ENCODE results near the gene LYRM1.

Gene LYRM1

GRCh38 chr16:20894388-20894787 lies 6.2 kb upstream of the LYRM1 start:
- H3K4me1 ChIP-seq (ENCODE audit: control insufficient read depth, low read depth, low read length): peaks cover 11% of the 10 kb centered on the region
- H3K9ac ChIP-seq (ENCODE audit: low read length): no peak overlapping the region
- H3K4me3 ChIP-seq (ENCODE audit: low read length): no peak overlapping the region
- peaks cover 5% of the 10 kb centered on the region for H3K36me3 ChIP-seq (ENCODE audit: control insufficient read depth, low read depth, low read length)
- no peak overlapping the region for H3K27ac ChIP-seq (ENCODE audit: low read length)
- H3K27me3 ChIP-seq (ENCODE audit: control insufficient read depth, insufficient read depth, low read length): no peaks in the 10 kb centered on the region
- no peaks in the 10 kb centered on the region for H3K9me3 ChIP-seq (ENCODE audit: control insufficient read depth, low read depth, low read length)

DNA sequence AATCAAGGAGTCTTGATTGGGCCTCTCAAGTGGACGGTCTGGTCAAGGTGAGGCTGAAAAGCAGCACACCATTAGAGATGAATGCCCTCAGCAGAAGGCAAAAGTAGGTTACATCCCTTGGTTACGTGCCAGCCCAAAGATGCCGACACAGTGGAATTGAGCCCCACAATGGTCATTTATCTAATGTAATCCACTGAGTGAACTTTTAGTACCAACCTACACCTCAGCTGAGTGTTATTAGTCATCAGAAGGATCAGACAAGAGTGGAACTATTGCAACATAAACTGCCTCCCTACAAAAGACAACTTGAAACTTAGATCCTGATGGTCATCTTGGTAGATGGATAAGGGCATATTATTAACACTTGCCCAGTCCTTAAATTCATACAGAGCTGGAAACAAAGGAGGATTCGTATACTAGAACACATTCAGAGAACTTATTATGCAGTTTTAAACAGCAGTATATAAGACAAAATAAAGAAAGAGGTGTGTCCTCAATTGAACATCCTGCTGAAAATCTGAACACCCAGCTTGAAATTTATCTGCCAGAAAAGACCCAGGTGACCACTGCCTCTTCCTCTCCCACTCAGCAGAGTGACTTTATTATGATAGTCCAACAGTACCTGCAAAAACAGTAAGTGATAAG lies 3.2 kb upstream of the LYRM1 start:
- Histone ChIP-seq H3K27me3 (ENCODE audit: control insufficient read depth, insufficient read depth, low read length) (no peaks in the 10 kb centered on the region), H3K4me1 (ENCODE audit: control insufficient read depth, low read depth, low read length) (peaks cover 6% of the 10 kb centered on the region), H3K4me3 (ENCODE audit: low read length) (no peak overlapping the region), H3K9me3 (ENCODE audit: control insufficient read depth, low read depth, low read length) (no peaks in the 10 kb centered on the region), H3K36me3 (ENCODE audit: control insufficient read depth, low read depth, low read length) (peaks cover 5% of the 10 kb centered on the region), H3K27ac (ENCODE audit: low read length) (no peak overlapping the region), H3K9ac (ENCODE audit: low read length) (no peak overlapping the region)

GRCh38 chr16:20897922-20898321 lies 2.6 kb upstream of the LYRM1 start:
- Histone ChIP-seq H3K4me1 (ENCODE audit: control insufficient read depth, low read depth, low read length) (peaks cover 7% of the 10 kb centered on the region), H3K27me3 (ENCODE audit: control insufficient read depth, insufficient read depth, low read length) (no peaks in the 10 kb centered on the region), H3K27ac (ENCODE audit: low read length) (no peak overlapping the region), H3K9ac (ENCODE audit: low read length) (no peak overlapping the region), H3K4me3 (ENCODE audit: low read length) (no peak overlapping the region), H3K9me3 (ENCODE audit: control insufficient read depth, low read depth, low read length) (no peaks in the 10 kb centered on the region), H3K36me3 (ENCODE audit: control insufficient read depth, low read depth, low read length) (peaks cover 5% of the 10 kb centered on the region)

DNA sequence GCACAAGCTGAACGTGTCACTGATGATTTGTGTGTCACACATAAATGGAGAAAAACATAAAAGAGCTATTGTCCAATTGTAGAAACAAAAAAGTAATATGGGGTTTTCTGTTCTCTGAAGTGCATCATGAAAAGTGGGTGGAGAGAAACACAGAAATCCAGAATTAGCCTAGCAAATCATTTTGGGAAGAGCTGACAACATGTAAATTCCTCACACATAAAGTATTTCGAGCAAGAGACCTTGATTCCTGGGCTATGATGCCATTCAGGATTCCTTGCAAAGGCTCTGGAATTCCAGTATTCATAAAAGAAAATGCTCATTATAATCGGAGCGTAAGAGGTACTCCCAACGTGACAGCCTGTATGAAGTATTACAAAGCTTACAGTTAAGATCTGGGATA lies 1.5 kb upstream of the LYRM1 start:
- Histone ChIP-seq H3K27me3 (ENCODE audit: control insufficient read depth, insufficient read depth, low read length) (no peaks in the 10 kb centered on the region), H3K27ac (ENCODE audit: low read length) (no peak overlapping the region), H3K9me3 (ENCODE audit: control insufficient read depth, low read depth, low read length) (no peaks in the 10 kb centered on the region), H3K4me3 (ENCODE audit: low read length) (peak overlapping the region; percentile 91), H3K36me3 (ENCODE audit: control insufficient read depth, low read depth, low read length) (peaks cover 5% of the 10 kb centered on the region), H3K9ac (ENCODE audit: low read length) (peak overlapping the region; percentile 66), H3K4me1 (ENCODE audit: control insufficient read depth, low read depth, low read length) (peaks cover 7% of the 10 kb centered on the region)

- Histone ChIP-seq H3K4me3 (ENCODE audit: low read length) (peak overlapping the region; percentile 91), H3K27me3 (ENCODE audit: control insufficient read depth, insufficient read depth, low read length) (no peaks in the 10 kb centered on the region), H3K27ac (ENCODE audit: low read length) (no peak overlapping the region), H3K9ac (ENCODE audit: low read length) (peak overlapping the region; percentile 66), H3K36me3 (ENCODE audit: control insufficient read depth, low read depth, low read length) (peaks cover 5% of the 10 kb centered on the region), H3K9me3 (ENCODE audit: control insufficient read depth, low read depth, low read length) (no peaks in the 10 kb centered on the region), H3K4me1 (ENCODE audit: control insufficient read depth, low read depth, low read length) (peaks cover 7% of the 10 kb centered on the region)
Measured at GRCh38 chr16:20899477-20900298, 883 bp upstream of the LYRM1 start.

DNA sequence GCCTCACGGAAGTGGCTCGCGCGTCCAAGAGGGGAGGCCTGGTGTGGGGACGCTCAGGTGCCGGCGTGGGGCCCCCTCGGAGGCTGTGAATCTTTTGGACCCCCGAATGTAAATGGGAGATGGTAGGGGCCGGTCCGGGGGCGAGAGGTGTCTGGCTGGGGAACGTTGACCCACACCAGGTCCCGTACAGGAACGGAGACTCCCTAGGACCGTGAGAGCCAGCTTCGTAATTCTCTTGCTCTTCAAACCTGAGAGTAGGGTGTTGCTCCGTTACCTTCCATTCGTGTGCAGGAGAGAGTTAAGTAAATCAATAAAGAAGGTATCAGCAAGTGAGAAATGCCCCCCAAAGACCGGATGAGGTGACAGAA lies 481 bp downstream of the LYRM1 start:
- Histone ChIP-seq H3K4me1 (ENCODE audit: control insufficient read depth, low read depth, low read length) (peaks cover 7% of the 10 kb centered on the region), H3K9me3 (ENCODE audit: control insufficient read depth, low read depth, low read length) (no peaks in the 10 kb centered on the region), H3K36me3 (ENCODE audit: control insufficient read depth, low read depth, low read length) (no peaks in the 10 kb centered on the region), H3K4me3 (ENCODE audit: low read length) (peak overlapping the region; percentile 91), H3K27ac (ENCODE audit: low read length) (peak overlapping the region; percentile 99), H3K27me3 (ENCODE audit: control insufficient read depth, insufficient read depth, low read length) (no peaks in the 10 kb centered on the region), H3K9ac (ENCODE audit: low read length) (peak overlapping the region; percentile 97)

GRCh38 chr16:20901436-20902112 lies 1.0 kb downstream of the LYRM1 start:
- H3K4me1 ChIP-seq (ENCODE audit: control insufficient read depth, low read depth, low read length): peaks cover 7% of the 10 kb centered on the region
- H3K36me3 ChIP-seq (ENCODE audit: control insufficient read depth, low read depth, low read length): no peaks in the 10 kb centered on the region
- peak overlapping the region; percentile 97 for H3K9ac ChIP-seq (ENCODE audit: low read length)
- peak overlapping the region; percentile 99 for H3K27ac ChIP-seq (ENCODE audit: low read length)
- peak overlapping the region; percentile 91 for H3K4me3 ChIP-seq (ENCODE audit: low read length)
- H3K27me3 ChIP-seq (ENCODE audit: control insufficient read depth, insufficient read depth, low read length): no peaks in the 10 kb centered on the region
- H3K9me3 ChIP-seq (ENCODE audit: control insufficient read depth, low read depth, low read length): no peaks in the 10 kb centered on the region

DNA sequence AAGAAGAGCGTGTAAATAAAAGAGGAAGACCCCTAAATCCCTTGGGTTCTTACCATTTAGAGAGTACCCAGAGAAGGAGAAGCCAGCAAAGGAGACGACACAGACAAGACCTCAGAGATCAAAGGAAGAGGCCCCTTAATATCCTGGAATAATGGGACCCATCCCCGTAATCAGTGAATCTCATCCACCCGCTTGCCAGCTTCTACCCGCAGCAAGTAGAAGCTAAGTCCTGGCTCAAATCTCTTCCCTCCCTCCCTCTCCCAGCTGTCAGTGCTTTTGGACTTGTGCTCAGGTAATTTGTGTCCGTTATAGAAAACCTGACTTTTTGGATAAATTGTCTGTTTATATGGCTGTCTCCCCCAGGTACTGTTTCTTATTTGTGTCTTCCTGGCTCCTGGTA lies 1.9 kb downstream of the LYRM1 start:
- H3K36me3 ChIP-seq (ENCODE audit: control insufficient read depth, low read depth, low read length): no peaks in the 10 kb centered on the region
- no peaks in the 10 kb centered on the region for H3K9me3 ChIP-seq (ENCODE audit: control insufficient read depth, low read depth, low read length)
- no peak overlapping the region for H3K27ac ChIP-seq (ENCODE audit: low read length)
- no peaks in the 10 kb centered on the region for H3K27me3 ChIP-seq (ENCODE audit: control insufficient read depth, insufficient read depth, low read length)
- H3K4me3 ChIP-seq (ENCODE audit: low read length): peak overlapping the region; percentile 91
- peaks cover 7% of the 10 kb centered on the region for H3K4me1 ChIP-seq (ENCODE audit: control insufficient read depth, low read depth, low read length)
- peak overlapping the region; percentile 97 for H3K9ac ChIP-seq (ENCODE audit: low read length)

DNA sequence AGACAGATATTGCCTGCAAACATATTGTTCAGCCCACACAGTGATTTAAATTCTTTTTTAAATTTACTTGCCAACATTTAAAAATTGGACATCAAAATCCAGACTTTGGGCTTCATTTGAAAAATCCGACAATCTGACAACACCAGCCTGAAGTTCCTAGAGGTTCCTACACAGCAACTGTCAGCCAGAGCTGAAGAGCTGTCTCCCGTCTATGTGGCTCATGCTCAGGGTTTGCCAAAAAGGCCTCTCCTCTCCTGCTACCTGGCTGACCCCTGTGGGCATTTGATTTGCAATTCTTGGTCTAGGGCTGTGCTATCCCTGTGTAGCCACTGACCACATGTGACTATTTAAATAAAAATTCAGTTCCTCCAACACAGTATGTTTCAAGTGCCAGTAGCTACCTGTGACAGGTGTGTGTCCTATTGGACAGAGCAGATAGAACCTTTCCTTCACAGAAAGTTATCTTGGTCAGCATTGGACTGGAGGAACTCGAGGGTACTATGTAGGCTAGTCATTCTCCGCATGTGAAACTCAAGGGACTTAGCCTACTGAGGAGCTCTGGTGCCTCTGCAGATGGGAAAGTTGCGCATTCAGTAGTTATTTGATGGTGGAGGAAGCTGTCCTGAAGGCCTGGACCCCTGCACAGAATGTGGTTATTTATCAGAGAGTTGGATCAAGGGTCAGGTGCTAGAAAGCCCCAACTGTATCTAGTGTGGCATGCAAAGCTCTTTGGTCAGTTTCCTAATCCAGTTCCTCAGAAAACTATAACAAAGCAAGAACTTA lies 2.7 kb downstream of the LYRM1 start:
- H3K9ac ChIP-seq (ENCODE audit: low read length): no peak overlapping the region
- H3K9me3 ChIP-seq (ENCODE audit: control insufficient read depth, low read depth, low read length): no peaks in the 10 kb centered on the region
- no peaks in the 10 kb centered on the region for H3K36me3 ChIP-seq (ENCODE audit: control insufficient read depth, low read depth, low read length)
- no peaks in the 10 kb centered on the region for H3K27me3 ChIP-seq (ENCODE audit: control insufficient read depth, insufficient read depth, low read length)
- H3K4me3 ChIP-seq (ENCODE audit: low read length): no peak overlapping the region
- no peak overlapping the region for H3K27ac ChIP-seq (ENCODE audit: low read length)
- peaks cover 7% of the 10 kb centered on the region for H3K4me1 ChIP-seq (ENCODE audit: control insufficient read depth, low read depth, low read length)

DNA sequence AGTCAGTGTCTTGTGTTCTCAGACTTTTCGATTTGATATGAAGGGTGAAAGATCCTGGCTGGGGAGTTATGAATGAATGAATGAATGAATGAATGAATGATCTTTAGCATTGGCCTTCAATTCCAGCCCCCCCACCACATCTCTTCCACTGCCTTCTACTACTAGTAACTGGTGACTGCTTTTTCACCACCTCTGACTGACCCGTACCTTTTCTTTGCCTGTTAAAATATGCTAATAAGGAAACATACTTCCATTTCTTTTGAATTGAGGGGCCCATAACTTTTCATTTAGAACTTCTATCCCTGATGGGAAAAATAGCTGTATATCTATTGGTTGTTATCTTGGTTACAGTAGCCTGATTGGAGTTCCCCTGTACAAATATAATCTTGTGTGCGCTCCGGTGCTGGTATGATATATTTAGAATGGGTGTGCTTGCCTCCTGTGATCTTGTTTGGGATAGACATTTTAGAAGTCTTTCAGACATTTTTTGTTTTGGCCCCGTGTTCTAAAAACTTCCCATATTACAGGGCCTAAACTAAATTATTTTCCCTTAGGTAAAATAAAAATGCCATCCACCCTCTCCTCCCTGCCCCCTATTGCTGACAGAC lies 3.4 kb downstream of the LYRM1 start:
- Histone ChIP-seq H3K4me3 (ENCODE audit: low read length) (no peak overlapping the region), H3K27ac (ENCODE audit: low read length) (no peak overlapping the region), H3K4me1 (ENCODE audit: control insufficient read depth, low read depth, low read length) (peaks cover 7% of the 10 kb centered on the region), H3K27me3 (ENCODE audit: control insufficient read depth, insufficient read depth, low read length) (no peaks in the 10 kb centered on the region), H3K36me3 (ENCODE audit: control insufficient read depth, low read depth, low read length) (no peaks in the 10 kb centered on the region), H3K9ac (ENCODE audit: low read length) (no peak overlapping the region), H3K9me3 (ENCODE audit: control insufficient read depth, low read depth, low read length) (no peaks in the 10 kb centered on the region)
